HG03378 (cell line): ENCODE results near the gene KCTD18.

Experiments used
- ATAC-seq: cut with Tn5 transposase; IDR thresholded peaks from one replicate; pipeline ENCODE4 v1.9.1; 2021; ENCODE audit warnings: mild to moderate bottlenecking, moderate library complexity; ENCODE audit not compliant: unreplicated experiment

The KCTD18 gene

DNA sequence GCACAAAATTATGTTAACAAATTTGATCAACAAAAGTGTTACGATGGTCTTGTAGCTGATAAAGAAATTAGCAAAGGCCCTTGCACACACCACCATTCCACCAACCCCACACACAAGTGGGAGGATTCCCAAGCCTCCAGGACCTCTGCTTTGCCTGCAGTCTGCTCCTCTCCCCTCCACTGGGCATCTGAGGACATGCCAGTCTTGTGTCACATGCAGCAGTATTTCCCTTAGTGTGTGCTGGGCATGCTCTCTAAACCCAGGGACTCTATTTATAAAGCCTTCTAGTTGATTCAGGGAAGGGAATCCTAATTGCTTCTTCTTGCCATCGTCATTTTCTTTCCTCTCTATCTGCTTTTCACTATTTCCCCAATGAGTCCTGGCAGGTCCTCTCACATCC is 53.3 kb downstream of the KCTD18 start:
- no peak for ATAC-seq

- peak; percentile 53 for ATAC-seq
Measured at GRCh38 chr2:200455958-200456421, 53.9 kb downstream of the KCTD18 start.

DNA sequence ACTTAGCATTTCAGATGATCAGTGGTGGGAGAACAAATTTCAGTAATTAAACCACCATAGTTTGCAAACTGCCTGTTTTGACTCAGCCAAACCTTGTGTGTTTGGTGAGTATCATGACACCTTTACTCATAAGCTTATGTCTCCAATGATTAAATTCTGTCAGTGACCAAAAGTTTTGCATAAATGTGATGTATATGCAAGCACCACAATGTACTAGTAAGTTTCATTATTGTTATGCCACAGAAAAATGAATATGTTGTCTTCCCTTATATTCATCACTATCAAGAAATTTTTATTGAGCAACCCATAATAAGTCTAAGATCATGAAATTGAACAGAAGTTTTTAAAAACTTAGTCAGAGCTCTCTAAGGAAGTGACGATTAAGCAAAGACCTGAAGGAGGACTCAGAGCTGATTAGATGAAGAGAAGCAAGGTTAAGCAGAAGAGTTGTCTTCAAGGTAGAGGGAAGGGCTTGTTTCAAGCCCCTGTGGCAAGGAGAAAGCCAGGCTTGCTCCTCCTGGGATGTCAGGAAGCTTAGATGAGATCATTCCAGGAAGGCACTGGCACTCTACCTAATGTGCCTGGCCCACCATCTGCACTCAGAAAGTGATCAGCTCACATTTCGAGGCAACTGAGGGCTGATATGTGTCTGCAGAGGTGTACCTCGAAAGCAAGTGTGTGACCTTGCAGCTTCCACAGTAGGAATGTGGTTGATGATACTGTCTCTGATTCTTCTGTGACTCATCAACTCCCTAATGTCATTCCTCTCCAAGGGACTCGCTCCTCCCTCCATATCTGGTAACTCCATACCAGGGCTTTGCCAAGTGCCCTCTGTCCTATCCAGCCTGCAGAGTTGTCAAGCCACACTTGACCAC is 54.7 kb downstream of the KCTD18 start:
- ATAC-seq, result peak; percentile 93

DNA sequence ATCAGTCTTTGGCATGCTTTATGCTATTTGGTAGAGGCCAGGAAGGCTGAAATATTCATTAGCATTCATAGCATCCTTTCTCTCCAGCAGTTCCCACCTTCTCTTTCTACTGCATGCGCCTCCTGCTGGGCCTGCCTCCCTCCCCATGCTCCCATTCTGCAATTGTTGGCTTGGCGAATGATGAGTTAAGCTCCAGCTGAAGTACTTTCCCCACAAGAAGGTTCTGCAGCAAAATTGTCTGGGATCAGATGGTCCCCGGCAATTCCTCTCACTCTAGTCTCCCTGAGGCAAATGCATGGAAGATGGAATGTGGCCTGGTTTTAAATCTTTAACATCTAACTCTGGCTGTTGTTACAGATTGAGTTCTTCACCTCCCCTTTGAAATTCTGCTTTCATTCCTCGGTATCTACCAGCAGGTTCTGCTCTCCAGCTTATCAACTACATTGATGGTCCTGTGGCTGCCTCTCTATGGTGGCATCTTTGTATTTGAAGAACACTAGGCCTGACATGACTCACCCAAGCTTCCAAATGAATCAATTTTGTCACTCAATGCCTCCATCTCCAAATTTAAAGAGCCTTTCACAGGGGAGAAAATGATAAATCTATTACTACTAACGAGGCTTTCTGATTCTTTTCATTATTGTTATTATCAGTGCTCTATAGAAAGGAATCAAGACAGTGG is 55.9 kb downstream of the KCTD18 start:
- no peak for ATAC-seq

GRCh38 chr2:200453142-200453852 is 56.6 kb downstream of the KCTD18 start:
- no peak for ATAC-seq

DNA sequence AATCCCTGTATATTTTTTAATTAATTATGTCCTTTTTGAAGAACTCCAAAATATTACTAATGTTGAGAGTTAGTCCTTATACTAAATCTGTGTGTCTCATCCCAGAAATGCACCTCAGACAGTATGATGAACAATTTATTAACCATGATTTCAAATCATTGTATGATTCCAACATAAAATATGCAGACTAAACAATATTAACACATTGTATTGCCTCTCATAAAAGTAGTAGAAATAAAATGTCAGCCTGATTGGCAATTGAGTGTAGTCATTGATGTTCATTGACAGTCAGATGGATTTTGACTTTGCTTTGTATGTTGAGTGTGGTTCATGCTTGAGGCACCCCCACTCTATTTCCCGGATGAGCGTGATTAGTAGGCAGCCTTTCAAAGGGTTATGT is 57.5 kb downstream of the KCTD18 start:
- no peak for ATAC-seq

DNA sequence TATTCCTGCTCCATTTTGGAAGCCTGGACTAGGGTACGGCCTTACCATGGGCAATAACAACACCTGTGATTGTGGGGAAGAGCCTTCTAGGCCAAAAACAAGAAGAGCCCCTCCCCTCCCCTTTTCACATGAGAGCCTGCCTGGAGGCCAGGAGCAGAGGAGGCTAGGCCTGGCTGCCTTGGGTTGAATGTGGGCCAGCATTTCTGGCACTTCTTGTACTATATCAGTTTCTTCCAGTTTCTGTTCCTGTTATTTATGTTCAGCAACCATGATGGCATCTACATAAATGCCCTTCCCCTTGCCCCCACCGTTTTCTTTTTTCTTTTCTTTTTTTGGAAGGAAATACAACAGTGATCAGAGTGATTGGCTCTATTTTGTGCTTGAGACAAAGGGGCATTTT is 58.4 kb downstream of the KCTD18 start:
- peak; percentile 26 for ATAC-seq

GRCh38 chr2:200450288-200450687 is 59.6 kb downstream of the KCTD18 start:
- no peak for ATAC-seq

GRCh38 chr2:200449149-200449548 is 60.7 kb downstream of the KCTD18 start:
- no peak for ATAC-seq

DNA sequence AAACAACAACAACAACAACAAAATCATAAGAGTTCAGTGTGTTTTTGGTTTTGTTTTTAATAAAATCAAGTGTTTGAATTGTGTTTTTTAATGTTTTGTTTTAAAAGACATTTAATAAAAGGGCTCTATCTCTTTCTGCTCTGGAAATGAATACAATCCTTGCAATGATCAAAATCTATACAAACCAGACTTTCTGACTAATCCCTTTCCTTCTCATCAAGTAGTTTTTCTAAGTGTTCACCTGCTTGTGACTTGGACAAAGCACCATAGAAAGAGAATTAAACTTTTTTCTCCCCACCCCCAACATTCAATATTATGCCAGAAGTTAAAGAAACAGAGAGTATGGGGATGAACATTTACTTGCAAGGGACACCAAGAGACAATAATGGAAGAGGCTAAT is 61.4 kb downstream of the KCTD18 start:
- ATAC-seq, result no peak

DNA sequence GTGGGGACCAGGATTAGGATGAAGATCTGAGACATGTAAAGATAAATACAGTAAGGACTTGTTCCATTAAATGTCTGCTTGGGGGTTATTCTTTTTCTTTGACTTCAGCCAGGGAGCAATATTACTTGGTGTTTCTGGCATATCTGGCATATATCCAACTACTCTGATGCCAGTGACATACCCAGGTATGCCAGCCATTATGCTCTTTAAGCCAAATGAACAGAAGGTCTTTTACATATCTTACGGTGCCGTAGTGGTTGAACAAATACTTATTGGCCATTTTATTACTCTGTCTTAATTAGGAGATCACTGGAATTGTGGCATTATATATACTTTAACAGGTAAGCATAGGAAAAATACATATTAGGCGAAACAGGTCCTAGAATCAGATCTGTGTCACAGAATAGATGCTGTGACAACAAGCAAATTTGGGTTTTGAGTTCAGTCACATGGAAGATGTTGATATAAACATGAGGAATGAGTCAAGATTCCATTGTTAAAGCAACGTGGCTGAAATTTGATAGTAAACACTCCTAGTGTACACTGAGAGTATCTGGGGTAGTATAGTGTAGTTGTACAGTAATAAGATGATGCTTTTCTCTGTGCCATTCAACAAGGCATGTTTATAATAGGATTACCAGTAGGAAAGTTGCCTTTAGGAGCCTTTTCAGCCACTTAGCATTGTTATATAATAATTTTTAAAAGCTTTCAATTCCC is 62.6 kb downstream of the KCTD18 start:
- ATAC-seq, result no peak

DNA sequence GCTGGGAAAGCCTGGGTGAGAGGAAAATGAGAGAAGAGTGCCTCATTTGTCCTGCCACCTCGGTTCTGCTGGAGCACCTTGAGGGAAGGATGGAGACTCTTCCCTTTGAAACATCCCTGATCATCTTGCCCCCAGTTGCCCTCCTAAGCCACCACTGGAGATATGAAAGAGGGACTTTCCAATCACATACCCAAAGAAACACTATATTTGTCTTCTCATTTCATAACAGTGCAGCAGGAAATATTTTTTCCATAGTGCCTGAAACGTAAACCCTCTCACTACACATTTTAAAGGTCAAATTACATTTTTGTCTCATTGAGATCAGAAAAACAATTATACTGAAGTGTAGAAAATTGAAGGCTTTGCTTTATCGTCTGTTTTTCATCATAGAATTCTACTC is 63.3 kb downstream of the KCTD18 start:
- no peak for ATAC-seq

DNA sequence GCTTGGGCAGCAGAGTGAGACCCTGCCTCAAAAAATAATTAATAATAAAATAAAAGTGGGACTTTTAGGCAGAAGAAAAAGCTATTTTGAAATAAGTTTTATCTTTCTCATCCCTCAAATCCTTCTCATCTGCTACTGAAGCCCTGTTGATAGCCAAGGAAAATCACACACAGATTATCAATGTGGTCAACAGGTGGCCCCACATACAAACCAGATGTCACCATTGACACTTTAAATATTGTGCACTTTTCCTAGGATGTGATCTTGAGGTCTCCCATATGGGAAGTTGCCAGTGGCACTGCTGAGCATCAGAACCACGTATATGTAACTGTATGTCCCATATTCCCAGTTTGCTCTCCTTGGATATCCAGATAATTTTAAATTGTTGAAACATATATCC is 64.6 kb downstream of the KCTD18 start:
- no peak for ATAC-seq

- ATAC-seq, result no peak
Measured at GRCh38 chr2:200444530-200444929, 65.3 kb downstream of the KCTD18 start.

DNA sequence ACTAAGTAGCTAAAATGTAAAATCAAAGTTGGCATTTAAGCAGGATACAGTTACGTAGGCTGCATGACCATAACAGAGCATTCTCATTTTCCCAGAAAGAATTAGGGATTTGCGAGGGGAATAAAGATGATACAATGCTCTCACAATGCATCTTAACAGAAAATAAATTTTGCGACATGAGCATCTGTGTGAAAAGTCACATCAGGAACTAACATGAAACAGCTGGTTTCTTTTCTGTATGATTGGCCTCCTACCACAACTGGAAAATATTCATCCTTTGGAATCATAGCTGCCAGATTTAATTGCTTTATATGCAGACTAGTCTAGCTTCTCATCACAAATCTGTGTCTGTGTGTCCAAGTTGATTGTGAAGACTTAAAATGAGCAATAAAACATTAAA is 66.0 kb downstream of the KCTD18 start:
- ATAC-seq, result no peak

DNA sequence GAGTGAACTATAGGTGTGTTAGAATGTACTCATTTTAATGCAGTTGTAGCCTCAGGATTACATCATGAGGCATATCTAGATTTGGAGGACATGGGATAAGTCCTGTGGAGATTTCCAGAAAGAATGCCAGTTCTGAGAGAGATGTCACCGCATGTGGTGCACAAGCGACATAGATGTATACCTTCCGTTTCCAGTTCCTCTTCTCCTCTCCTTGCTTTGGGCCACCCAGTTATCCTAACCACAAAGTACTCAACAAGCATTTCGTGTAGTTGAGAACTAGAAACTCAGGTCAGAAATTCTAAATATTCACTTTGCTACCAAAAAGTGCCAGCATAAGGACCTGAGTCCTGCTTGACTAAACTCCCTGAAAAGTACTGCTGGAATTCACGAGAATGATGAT is 66.5 kb downstream of the KCTD18 start:
- ATAC-seq, result no peak

DNA sequence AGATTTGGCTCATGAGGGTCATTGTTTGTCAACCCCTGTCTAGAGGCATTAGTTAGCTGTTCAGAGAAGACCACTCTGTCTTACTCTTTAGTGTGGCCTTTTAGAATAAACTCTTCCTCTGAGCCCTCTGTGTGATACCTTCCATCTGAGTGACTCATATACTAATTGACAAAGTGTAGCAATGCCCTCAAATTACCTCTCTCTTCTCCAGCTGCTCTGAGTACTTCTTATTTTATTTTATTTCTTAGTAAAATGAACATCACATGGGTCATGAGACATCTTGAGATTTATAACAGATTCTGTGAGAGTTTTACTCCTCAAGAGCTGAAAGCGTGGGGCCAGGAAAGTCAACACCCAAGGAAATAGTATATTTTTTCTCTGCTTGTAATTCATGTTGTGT is 67.4 kb downstream of the KCTD18 start:
- ATAC-seq, result no peak

DNA sequence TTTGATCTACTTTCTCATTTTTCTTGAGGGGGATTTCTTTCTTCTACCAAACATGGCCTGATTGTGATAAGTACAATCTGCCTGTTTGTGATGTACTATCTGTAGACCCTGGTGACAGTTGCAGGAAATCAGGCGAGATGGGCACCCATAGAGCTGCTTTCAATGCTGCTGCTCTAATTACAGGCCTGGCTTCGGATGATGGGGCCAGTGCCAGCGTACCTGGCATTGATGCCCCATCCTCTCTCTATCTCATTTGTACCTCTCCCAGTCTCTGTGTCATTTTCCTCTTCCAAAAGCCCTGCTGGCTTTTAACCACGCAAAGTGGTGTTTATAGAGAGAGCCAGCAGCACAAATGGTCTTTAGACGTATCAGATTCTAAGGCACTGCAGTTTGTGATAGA is 69.9 kb downstream of the KCTD18 start:
- ATAC-seq, result no peak
